ENCODE results near the gene ADH7.

The ADH7 gene

DNA sequence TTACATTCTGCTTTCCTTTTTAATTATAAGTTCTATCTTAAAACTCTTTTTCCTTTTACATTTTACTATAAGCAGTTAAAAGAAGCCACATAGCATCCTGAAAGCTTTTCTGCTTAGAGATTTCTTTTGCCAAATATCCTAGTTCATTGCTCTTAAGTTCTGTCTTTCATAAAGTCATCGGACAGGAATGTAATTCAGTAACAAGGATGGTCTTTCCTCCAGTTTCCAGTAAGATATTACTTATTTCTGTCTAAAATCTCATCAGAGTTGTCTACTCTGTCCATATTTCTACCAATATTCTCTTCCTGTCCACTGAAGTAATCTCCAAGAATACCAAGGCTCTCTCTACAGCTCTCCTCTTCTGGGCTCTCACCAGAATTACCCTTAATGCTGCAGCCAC is 45.1 kb downstream of the ADH7 start:
- Histone ChIP-seq H3K9ac (ENCODE audit: low read length) (no peak overlapping the region), H3K9me3 (ENCODE audit: insufficient read depth, low read depth, low read length) (no peaks in the 10 kb centered on the region), H4K12ac (ENCODE audit: low read depth, low read length) (no peak overlapping the region), H3K14ac (ENCODE audit: low read length) (no peak overlapping the region), H3K4ac (ENCODE audit: low read depth, low read length) (no peak overlapping the region), H2BK120ac (ENCODE audit: insufficient read depth, low read length, poor library complexity) (no peak overlapping the region), H3K23ac (ENCODE audit: low read length) (no peak overlapping the region), H3K4me3 (ENCODE audit: low read depth, low read length) (no peak overlapping the region), H3K18ac (ENCODE audit: low read length) (no peak overlapping the region), H2BK5ac (ENCODE audit: low read depth, low read length, poor library complexity) (no peak overlapping the region), H4K8ac (ENCODE audit: low read depth, low read length) (no peak overlapping the region), H4K91ac (ENCODE audit: low read depth, low read length) (no peak overlapping the region), H3K27me3 (ENCODE audit: insufficient read depth, low read length) (no peaks in the 10 kb centered on the region), H3K4me2 (ENCODE audit: low read length) (no peak overlapping the region), H3K4me1 (ENCODE audit: control insufficient read depth in 1 of 2, insufficient read depth in 2 of 2, low read length in 2 of 2) (no peaks in the 10 kb centered on the region), H2AK5ac (ENCODE audit: low read length) (no peak overlapping the region), H3K79me1 (ENCODE audit: low read length) (no peaks in the 10 kb centered on the region), H2AFZ (ENCODE audit: insufficient read depth, low read length, poor library complexity) (no peak overlapping the region), H3K79me2 (ENCODE audit: control insufficient read depth, insufficient read depth, low read length, poor library complexity) (no peaks in the 10 kb centered on the region), H3K27ac (ENCODE audit: low read depth, low read length) (no peak overlapping the region), H3K36me3 (ENCODE audit: control insufficient read depth in 1 of 2, insufficient read depth in 2 of 2, low read length in 2 of 2) (no peaks in the 10 kb centered on the region), H2BK12ac (ENCODE audit: low read length) (no peak overlapping the region)
- DNase-seq, result no peak
- no CpG with 5 or more reads among the region's 1 CpG for WGBS (ENCODE audit: extremely low coverage, insufficient coverage, insufficient read length)

DNA sequence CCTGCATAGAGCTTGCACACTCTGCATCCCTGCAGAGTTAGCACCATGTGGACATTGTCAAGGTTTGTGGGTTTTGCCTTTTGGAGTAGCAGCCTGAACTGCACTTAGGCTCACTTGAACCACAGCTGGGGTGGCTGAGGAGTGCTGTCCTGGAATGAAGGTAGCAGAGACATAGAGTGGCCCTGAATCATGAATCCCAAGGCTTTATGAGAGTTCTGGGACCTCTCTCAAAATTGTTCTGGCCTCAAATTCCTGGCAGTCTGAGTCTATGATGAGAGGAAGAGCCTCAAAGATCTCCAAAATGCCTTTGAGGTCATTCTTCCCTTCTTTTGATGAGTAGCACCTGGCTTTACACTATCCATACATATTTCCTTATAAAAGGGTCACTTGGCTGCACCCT is 45.5 kb downstream of the ADH7 start:
- no peak overlapping the region for H3K4ac ChIP-seq (ENCODE audit: low read depth, low read length)
- no peak overlapping the region for H2BK5ac ChIP-seq (ENCODE audit: low read depth, low read length, poor library complexity)
- no peaks in the 10 kb centered on the region for H3K36me3 ChIP-seq (ENCODE audit: control insufficient read depth in 1 of 2, insufficient read depth in 2 of 2, low read length in 2 of 2)
- no peak overlapping the region for H4K8ac ChIP-seq (ENCODE audit: low read depth, low read length)
- H3K27me3 ChIP-seq (ENCODE audit: insufficient read depth, low read length), result no peaks in the 10 kb centered on the region
- no peaks in the 10 kb centered on the region for H3K79me2 ChIP-seq (ENCODE audit: control insufficient read depth, insufficient read depth, low read length, poor library complexity)
- no peaks in the 10 kb centered on the region for H3K4me1 ChIP-seq (ENCODE audit: control insufficient read depth in 1 of 2, insufficient read depth in 2 of 2, low read length in 2 of 2)
- no peak overlapping the region for H3K4me3 ChIP-seq (ENCODE audit: low read depth, low read length)
- H3K14ac ChIP-seq (ENCODE audit: low read length), result no peak overlapping the region
- H3K18ac ChIP-seq (ENCODE audit: low read length), result no peak overlapping the region
- H4K91ac ChIP-seq (ENCODE audit: low read depth, low read length), result no peak overlapping the region
- no peak overlapping the region for H3K23ac ChIP-seq (ENCODE audit: low read length)
- no peak overlapping the region for H3K9ac ChIP-seq (ENCODE audit: low read length)
- no peak overlapping the region for H2BK12ac ChIP-seq (ENCODE audit: low read length)
- H2AFZ ChIP-seq (ENCODE audit: insufficient read depth, low read length, poor library complexity), result no peak overlapping the region
- no peak overlapping the region for H2BK120ac ChIP-seq (ENCODE audit: insufficient read depth, low read length, poor library complexity)
- no peak for DNase-seq
- no peaks in the 10 kb centered on the region for H3K79me1 ChIP-seq (ENCODE audit: low read length)
- no peak overlapping the region for H4K12ac ChIP-seq (ENCODE audit: low read depth, low read length)
- no peak overlapping the region for H3K4me2 ChIP-seq (ENCODE audit: low read length)
- H3K27ac ChIP-seq (ENCODE audit: low read depth, low read length), result no peak overlapping the region
- H3K9me3 ChIP-seq (ENCODE audit: insufficient read depth, low read depth, low read length), result no peaks in the 10 kb centered on the region
- no peak overlapping the region for H2AK5ac ChIP-seq (ENCODE audit: low read length)

GRCh38 chr4:99383833-99384392 is 51.2 kb downstream of the ADH7 start:
- no peak for DNase-seq
- no peak overlapping the region for H3K14ac ChIP-seq (ENCODE audit: low read length)
- no peak overlapping the region for H3K4me3 ChIP-seq (ENCODE audit: low read depth, low read length)
- no CpG with 5 or more reads among the region's 5 CpGs for WGBS (ENCODE audit: extremely low coverage, insufficient coverage, insufficient read length)
- H3K9me3 ChIP-seq (ENCODE audit: insufficient read depth, low read depth, low read length), result no peaks in the 10 kb centered on the region
- no peak overlapping the region for H3K23ac ChIP-seq (ENCODE audit: low read length)
- H3K79me1 ChIP-seq (ENCODE audit: low read length), result no peaks in the 10 kb centered on the region
- H3K27ac ChIP-seq (ENCODE audit: low read depth, low read length), result no peak overlapping the region
- no peaks in the 10 kb centered on the region for H3K4me1 ChIP-seq (ENCODE audit: control insufficient read depth in 1 of 2, insufficient read depth in 2 of 2, low read length in 2 of 2)
- no peaks in the 10 kb centered on the region for H3K79me2 ChIP-seq (ENCODE audit: control insufficient read depth, insufficient read depth, low read length, poor library complexity)
- H3K36me3 ChIP-seq (ENCODE audit: control insufficient read depth in 1 of 2, insufficient read depth in 2 of 2, low read length in 2 of 2), result no peaks in the 10 kb centered on the region
- no peak overlapping the region for H4K91ac ChIP-seq (ENCODE audit: low read depth, low read length)
- H2AK5ac ChIP-seq (ENCODE audit: low read length), result no peak overlapping the region
- no peak overlapping the region for H2BK5ac ChIP-seq (ENCODE audit: low read depth, low read length, poor library complexity)
- H3K27me3 ChIP-seq (ENCODE audit: insufficient read depth, low read length), result no peaks in the 10 kb centered on the region
- no peak overlapping the region for H2BK120ac ChIP-seq (ENCODE audit: insufficient read depth, low read length, poor library complexity)
- no peak overlapping the region for H3K4ac ChIP-seq (ENCODE audit: low read depth, low read length)
- no peak overlapping the region for H3K18ac ChIP-seq (ENCODE audit: low read length)
- H3K9ac ChIP-seq (ENCODE audit: low read length), result no peak overlapping the region
- H2BK12ac ChIP-seq (ENCODE audit: low read length), result no peak overlapping the region
- no peak overlapping the region for H4K8ac ChIP-seq (ENCODE audit: low read depth, low read length)
- H2AFZ ChIP-seq (ENCODE audit: insufficient read depth, low read length, poor library complexity), result no peak overlapping the region
- H4K12ac ChIP-seq (ENCODE audit: low read depth, low read length), result no peak overlapping the region
- no peak overlapping the region for H3K4me2 ChIP-seq (ENCODE audit: low read length)

GRCh38 chr4:99383399-99383798 is 51.7 kb downstream of the ADH7 start:
- H3K4ac ChIP-seq (ENCODE audit: low read depth, low read length), result no peak overlapping the region
- no peak overlapping the region for H3K4me3 ChIP-seq (ENCODE audit: low read depth, low read length)
- H3K79me2 ChIP-seq (ENCODE audit: control insufficient read depth, insufficient read depth, low read length, poor library complexity), result no peaks in the 10 kb centered on the region
- H3K4me2 ChIP-seq (ENCODE audit: low read length), result no peak overlapping the region
- no peak overlapping the region for H2AK5ac ChIP-seq (ENCODE audit: low read length)
- no peak overlapping the region for H3K14ac ChIP-seq (ENCODE audit: low read length)
- no peaks in the 10 kb centered on the region for H3K79me1 ChIP-seq (ENCODE audit: low read length)
- no peak for DNase-seq
- no peak overlapping the region for H4K8ac ChIP-seq (ENCODE audit: low read depth, low read length)
- H3K18ac ChIP-seq (ENCODE audit: low read length), result no peak overlapping the region
- no peak overlapping the region for H3K9ac ChIP-seq (ENCODE audit: low read length)
- WGBS (ENCODE audit: extremely low coverage, insufficient coverage, insufficient read length), result no CpG with 5 or more reads among the region's 3 CpGs
- H2BK12ac ChIP-seq (ENCODE audit: low read length), result no peak overlapping the region
- H4K12ac ChIP-seq (ENCODE audit: low read depth, low read length), result no peak overlapping the region
- H4K91ac ChIP-seq (ENCODE audit: low read depth, low read length), result no peak overlapping the region
- H2AFZ ChIP-seq (ENCODE audit: insufficient read depth, low read length, poor library complexity), result no peak overlapping the region
- no peak overlapping the region for H3K27ac ChIP-seq (ENCODE audit: low read depth, low read length)
- H3K9me3 ChIP-seq (ENCODE audit: insufficient read depth, low read depth, low read length), result no peaks in the 10 kb centered on the region
- H3K4me1 ChIP-seq (ENCODE audit: control insufficient read depth in 1 of 2, insufficient read depth in 2 of 2, low read length in 2 of 2), result no peaks in the 10 kb centered on the region
- no peaks in the 10 kb centered on the region for H3K27me3 ChIP-seq (ENCODE audit: insufficient read depth, low read length)
- no peak overlapping the region for H3K23ac ChIP-seq (ENCODE audit: low read length)
- no peak overlapping the region for H2BK5ac ChIP-seq (ENCODE audit: low read depth, low read length, poor library complexity)
- H3K36me3 ChIP-seq (ENCODE audit: control insufficient read depth in 1 of 2, insufficient read depth in 2 of 2, low read length in 2 of 2), result no peaks in the 10 kb centered on the region
- H2BK120ac ChIP-seq (ENCODE audit: insufficient read depth, low read length, poor library complexity), result no peak overlapping the region

Measured in trophoblast cell (in vitro differentiated cells and primary cell).